HepG2 (cell line): Measurements from ENCODE around the gene NUAK1.

ENCODE experiments used
- SRSF1 ChIP-seq: fragments of 200-400 bp; formaldehyde crosslinking; optimal IDR thresholded peaks from 2 replicates; pipeline ENCODE3; 2017; ENCODE audit warnings: mild to moderate bottlenecking, low read depth, low read length, moderate library complexity
- ZMAT3 ChIP-seq: sonication (generic); formaldehyde crosslinking; conservative IDR thresholded peaks from 2 replicates; pipeline ENCODE4 v1.7.0; 2021; ENCODE audit warnings: missing genetic modification reagents
- ZNF530 ChIP-seq: sonication (generic); formaldehyde crosslinking; IDR thresholded peaks from 2 replicates; pipeline ENCODE4 v1.5.0; 2020; ENCODE audit warnings: low read depth, mild to moderate bottlenecking, missing genetic modification reagents

DNA sequence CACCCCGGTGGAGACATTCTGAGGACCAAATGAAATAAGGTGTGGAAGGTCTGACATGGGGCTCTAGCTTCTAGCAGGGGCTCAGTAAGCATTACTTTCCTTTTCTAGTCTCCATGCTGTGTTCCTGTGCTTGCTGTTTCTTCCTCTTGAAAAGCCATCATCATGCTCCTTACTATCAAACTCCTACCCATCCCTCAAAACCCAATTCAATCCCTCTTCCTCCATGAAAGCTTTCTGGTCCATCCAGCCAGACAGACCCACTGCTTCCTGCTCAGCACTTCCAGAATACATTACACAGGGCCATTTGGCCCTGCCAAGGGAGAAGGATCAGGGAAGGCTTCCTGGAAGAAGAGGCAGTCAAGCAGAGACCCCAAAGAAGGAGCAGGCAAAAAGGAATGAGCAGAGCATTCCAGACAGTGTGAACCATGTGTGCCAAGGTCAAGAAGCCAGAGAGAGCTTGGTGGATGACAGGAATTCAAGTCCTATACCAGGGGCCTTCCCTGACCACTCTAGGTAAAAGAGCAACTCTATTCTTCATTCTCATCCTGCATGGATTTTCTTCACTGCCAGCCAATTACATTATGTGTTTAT lies 59.5 kb downstream of the NUAK1 start:
- TF ChIP-seq SRSF1, result no peak
- TF ChIP-seq ZNF530, result no peak
- no peak for TF ChIP-seq ZMAT3
